ENCODE results near the gene FOXO3B. TPM values are rescaled to one million over a fixed set of nuclear protein-coding genes. Genes with fewer than 3 reads are reported as not detected.

FOXO3B gene
- total RNA-seq, 120 experiments from 2014 or later = 2.6 to 10.7 (median 5.3) TPM

Other genes with a start within 250 kb of the FOXO3B start
- gene LGALS9C, start 205.5 kb downstream of the FOXO3B start, total RNA-seq = 1 to 10 TPM in 1 of 120 experiments, under 1 TPM in 3, not detected in 116; 0.16 to 1.1 (median 0.30) TPM
- gene TBC1D28, start 37.9 kb downstream of the FOXO3B start, total RNA-seq = 1 to 10 TPM in 22 of 120 experiments, under 1 TPM in 35, not detected in 63; 0.14 to 3.4 (median 0.73) TPM
- gene FBXW10, start 61.7 kb upstream of the FOXO3B start, total RNA-seq = 10 to 100 TPM in 1 of 120 experiments, 1 to 10 TPM in 1, under 1 TPM in 96, not detected in 22; 0.14 to 10.5 (median 0.34) TPM
- gene TVP23B, start 98.9 kb upstream of the FOXO3B start, total RNA-seq = 10 to 100 TPM; 13.2 to 31.7 (median 21.5) TPM
- gene PRPSAP2, start 175.8 kb upstream of the FOXO3B start, total RNA-seq = 10 to 100 TPM; 35.2 to 78.9 (median 51.8) TPM

Measured in dorsolateral prefrontal cortex (tissue), 118 donors.